ENCODE measurements around the gene PARD3B. TPM values are rescaled to one million over a fixed set of nuclear protein-coding genes. Genes with fewer than 3 reads are reported as not detected.
A peak's percentile ranks its signal among the peaks of the same experiment; 100 is the strongest.

PARD3B gene
- total and polyA plus RNA-seq, 2 of the 4 experiments (the other 2 are of a cell fraction) = 3.3 to 15.6 TPM

DNA sequence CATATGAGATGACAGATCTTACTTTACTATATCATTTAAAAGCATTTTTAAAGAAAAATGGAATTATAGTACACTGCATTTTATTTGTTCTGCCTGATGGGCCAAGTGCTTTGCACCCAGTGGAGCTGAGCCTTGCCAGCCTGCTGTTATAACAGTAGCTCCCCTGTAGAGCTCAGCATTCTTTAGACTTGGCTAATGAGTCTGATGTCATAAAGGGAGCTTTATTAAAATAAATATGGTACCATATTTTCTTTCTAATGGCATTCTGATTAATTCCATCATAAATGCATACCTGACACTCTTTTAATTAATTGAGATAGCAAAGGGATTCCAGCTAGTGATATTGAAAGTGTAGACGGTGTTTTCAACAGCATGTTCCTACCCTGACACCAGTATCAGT, 40.7 kb downstream of the PARD3B start:
- Histone ChIP-seq H3K18ac (ENCODE audit: low read depth, low read length) (no peak overlapping the region), H4K91ac (ENCODE audit: insufficient read depth, low read depth, low read length) (no peak overlapping the region), H4K20me1 (ENCODE audit: insufficient read depth, low read length) (peaks cover 16% of the 10 kb centered on the region; the same call in 1 of the 2 replicates), H3K56ac (ENCODE audit: extremely low read depth, insufficient read depth, low read length) (no peak overlapping the region), H4K5ac (ENCODE audit: low read depth, low read length) (no peak overlapping the region), H3K4me3 (ENCODE audit: insufficient read depth, low read depth, low read length) (no peak overlapping the region), H3K9me3 (ENCODE audit: control insufficient read depth, insufficient read depth, low read length) (peaks cover 2% of the 10 kb centered on the region), H2AK5ac (ENCODE audit: low read depth, low read length) (no peak overlapping the region), H2BK5ac (ENCODE audit: low read depth, low read length, poor library complexity, severe bottlenecking) (no peak overlapping the region), H3K79me1 (ENCODE audit: low read depth in 1 of 2, low read length in 2 of 2) (peaks cover 34 to 58% of the 10 kb centered on the region in 2 experiments), H3K23ac (ENCODE audit: low read depth, low read length) (no peak overlapping the region), H3K27me3 (ENCODE audit: control insufficient read depth, insufficient read depth, low read length) (no peaks in the 10 kb centered on the region), H3K9ac (ENCODE audit: low read depth, low read length) (no peak overlapping the region), H3K4me1 (ENCODE audit: control insufficient read depth, insufficient read depth, low read length) (no peaks in the 10 kb centered on the region; the same call in 1 of the 2 replicates), H3K14ac (replicated peaks; ENCODE audit: low read depth, low read length) (no peak overlapping the region), H2AK9ac (replicated peaks; ENCODE audit: low read depth, low read length, poor library complexity) (no peak overlapping the region), H3K36me3 (ENCODE audit: control insufficient read depth, insufficient read depth, low read length) (no peaks in the 10 kb centered on the region), H2BK15ac (ENCODE audit: low read depth, low read length) (no peak overlapping the region), H2BK20ac (ENCODE audit: low read depth, low read length) (no peak overlapping the region), H3K4ac (ENCODE audit: low read depth, low read length) (no peak overlapping the region), H4K8ac (ENCODE audit: low read depth in 2 of 2, low read length in 2 of 2) (no peak overlapping the region), H2BK120ac (ENCODE audit: low read depth, low read length) (no peak overlapping the region), H3K4me2 (ENCODE audit: low read depth, low read length) (no peak overlapping the region), H3K9me1 (ENCODE audit: insufficient read depth, low read length) (no peaks in the 10 kb centered on the region; the same call in 1 of the 2 replicates), H2AFZ (replicated peaks; ENCODE audit: low read length, poor library complexity) (no peak overlapping the region), H3K27ac (ENCODE audit: insufficient read depth, low read length) (no peak overlapping the region)
- no TSS peak for BruUV-seq (replicated peaks)
- dilution Hi-C loops (cut with HindIII; ENCODE audit: low sequenced_read_pairs, unreplicated experiment) (no loop called here), intact Hi-C loops (cut with micrococcal nuclease) (no loop called here), in situ Hi-C loops (cut with MboI; ENCODE audit: low sequenced_read_pairs) (no loop called here)
- CTCF ChIA-PET = interaction anchor here (0.6 kb wide), 1 partner anchor 1093 kb away, joined by 5 read pairs; no protein-coding TSS in a partner anchor
- DNase-seq (no peak), ATAC-seq (ENCODE audit: low read depth) (peak; percentile 80)
- 0 out of 2 replicates have a peak, but pooled peaks have one; percentile 1 for TF ChIP-seq MAFK (IDR thresholded peaks at IDR 0.05; ENCODE audit: low read depth, low read length)
- TF ChIP-seq BHLHE40 (IDR thresholded peaks at IDR 0.05; ENCODE audit: low read depth, low read length) = no peak
- POLR2A ChIA-PET (ENCODE audit: unreplicated experiment) = interaction anchor here (0.6 kb wide), 1 partner anchor 167 kb away, joined by 3 read pairs; no protein-coding TSS in a partner anchor
- WGBS, 2 experiments (ENCODE audit: extremely low coverage in 2 of 2, insufficient read length in 1 of 2) = no CpG with 5 or more reads among the region's 1 CpG
